ENCODE measurements around the gene ENKUR. TPM values are rescaled to one million over a fixed set of nuclear protein-coding genes. Genes with fewer than 3 reads are reported as not detected.
A peak's percentile ranks its signal among the peaks of the same experiment; 100 is the strongest.

Gene ENKUR
- total and polyA plus RNA-seq, 10 of the 15 experiments (the other 5 are each of a cell fraction or from before 2014, with no cell fraction given), result 0.01 to 0.19 (median 0.11) TPM; not detected in 6

DNA sequence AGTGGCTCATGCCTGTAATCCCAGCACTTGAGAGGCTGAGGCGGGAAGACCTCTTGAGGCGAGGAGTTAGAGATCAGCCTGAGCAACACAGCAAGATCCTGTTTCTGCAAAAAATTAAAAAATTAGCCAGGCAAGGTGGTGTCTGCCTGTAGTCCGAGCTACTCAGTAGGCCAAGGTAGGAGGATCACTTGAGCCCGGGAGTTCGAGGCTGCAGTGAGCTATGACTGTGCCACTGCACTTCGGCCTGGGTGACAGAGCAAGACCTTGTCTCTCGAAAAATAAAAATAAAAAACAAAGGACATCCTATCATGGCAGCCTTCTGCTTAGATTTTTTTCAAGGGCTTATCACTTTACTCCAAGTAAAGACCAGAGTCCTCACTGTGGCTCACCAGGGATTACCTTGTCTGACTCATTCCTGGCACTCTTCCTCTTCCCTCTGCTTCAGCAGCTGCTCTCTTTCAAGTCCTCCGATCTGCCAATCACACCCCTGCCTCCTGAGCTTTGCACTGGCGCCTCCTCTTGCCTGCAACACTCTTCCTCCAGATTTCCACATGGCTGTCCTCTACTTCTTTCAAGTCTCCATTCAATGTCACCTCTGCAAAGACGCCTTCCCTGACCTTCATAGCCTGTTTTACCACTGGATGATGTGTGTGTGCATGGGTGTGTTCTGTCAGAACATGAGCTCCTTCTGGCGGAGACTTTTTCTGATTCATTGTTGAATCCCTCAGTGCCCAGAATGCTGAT, 71.3 kb downstream of the ENKUR start:
- no peaks in the 10 kb centered on the region for H3K36me3 ChIP-seq (ENCODE audit: control insufficient read depth in 2 of 2, insufficient read depth in 2 of 2, low read length in 1 of 2)
- no peak overlapping the region for H3K9ac ChIP-seq (ENCODE audit: control insufficient read depth, insufficient read depth, low read length)
- TF ChIP-seq TCF12 (IDR thresholded peaks at IDR 0.05; ENCODE audit: low read depth, low read length) (0 out of 2 replicates have a peak, but pooled peaks have one; percentile 20), ZNF217 (IDR thresholded peaks at IDR 0.05) (no peak), IKZF2 (IDR thresholded peaks at IDR 0.05) (peak; percentile 16 to 31; a peak in 1 of 4 replicates)
- TF ChIP-seq, protein P1, sequence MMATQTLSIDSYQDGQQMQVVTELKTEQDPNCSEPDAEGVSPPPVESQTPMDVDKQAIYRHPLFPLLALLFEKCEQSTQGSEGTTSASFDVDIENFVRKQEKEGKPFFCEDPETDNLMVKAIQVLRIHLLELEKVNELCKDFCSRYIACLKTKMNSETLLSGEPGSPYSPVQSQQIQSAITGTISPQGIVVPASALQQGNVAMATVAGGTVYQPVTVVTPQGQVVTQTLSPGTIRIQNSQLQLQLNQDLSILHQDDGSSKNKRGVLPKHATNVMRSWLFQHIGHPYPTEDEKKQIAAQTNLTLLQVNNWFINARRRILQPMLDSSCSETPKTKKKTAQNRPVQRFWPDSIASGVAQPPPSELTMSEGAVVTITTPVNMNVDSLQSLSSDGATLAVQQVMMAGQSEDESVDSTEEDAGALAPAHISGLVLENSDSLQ (IDR thresholded peaks at IDR 0.05), result peak; percentile 63
- H2AFZ ChIP-seq (ENCODE audit: control insufficient read depth, low read depth, low read length), result no peak overlapping the region
- intact Hi-C loops (cut with micrococcal nuclease; ENCODE audit: unreplicated experiment), result loop anchor here (5.0 kb wide), 2 partner anchors 138 to 222 kb away; partner anchors contain the start of gene ARHGAP21
- WGBS (ENCODE audit: insufficient coverage, insufficient replicate concordance, low lambda C conversion rate, missing lambda C conversion rate), result 57% methylated on average over 11 of the region's 11 CpGs
- in situ Hi-C loops (cut with MboI), result no loop called here
- H3K4me3 ChIP-seq, result no peak overlapping the region
- H3K4me1 ChIP-seq (ENCODE audit: control insufficient read depth, insufficient read depth, low read length), result peaks cover 3% of the 10 kb centered on the region; the same call in 1 of the 2 replicates
- POLR2A ChIA-PET, result interaction anchor here (0.6 to 2.1 kb wide), 2 partner anchors 14 to 63 kb away, joined by 6 to 19 read pairs; no protein-coding TSS in a partner anchor
- FAIRE-seq (no peak), ATAC-seq (0 out of 3 replicates have a peak, but pooled peaks have one; percentile 6), DNase-seq (ENCODE audit: low read depth, low spot score) (no peak)
- RAD21 ChIA-PET (ENCODE audit: unreplicated experiment), result interaction anchor here (0.8 to 16.1 kb wide), 7 partner anchors 14 to 322 kb away, joined by 3 to 274 read pairs (median 3); no protein-coding TSS in a partner anchor
- H3K27ac ChIP-seq (ENCODE audit: control insufficient read depth, insufficient read depth), result no peak overlapping the region
- H3K4me2 ChIP-seq (ENCODE audit: control insufficient read depth, insufficient read depth), result no peak overlapping the region
- H3K27me3 ChIP-seq (replicated peaks in 1 of 2; ENCODE audit: control insufficient read depth in 2 of 2, insufficient read depth in 2 of 2, low read length in 1 of 2), result no peaks in the 10 kb centered on the region
- no TSS peak for BruUV-seq (replicated peaks)
- H3K9me3 ChIP-seq (replicated peaks; ENCODE audit: control insufficient read depth, insufficient read depth, low read length), result no peaks in the 10 kb centered on the region
- no peaks in the 10 kb centered on the region for H4K20me1 ChIP-seq (ENCODE audit: control insufficient read depth, insufficient read depth)
- no peaks in the 10 kb centered on the region for H3K79me2 ChIP-seq (ENCODE audit: control insufficient read depth, insufficient read depth, low read length)
- SMC1A ChIA-PET (ENCODE audit: uncharacterized antibody, unreplicated experiment), result interaction anchor here (0.7 to 8.9 kb wide), 13 partner anchors 12 to 299 kb away, joined by 3 to 236 read pairs (median 4); no protein-coding TSS in a partner anchor
- CTCF ChIA-PET, result interaction anchor here (1.0 to 2.9 kb wide), 8 partner anchors 9 to 327 kb away, joined by 3 to 37 read pairs (median 5); no protein-coding TSS in a partner anchor
